Non-pigmented ciliary epithelial cell (primary cell): ENCODE measurements around the gene ARMC8.

Experiments
- DNase-seq: peaks from one replicate; pipeline ENCODE4 v3.0.0-alpha.2; 2010; ENCODE audit warnings: low read depth

The ARMC8 gene

GRCh38 chr3:138197524-138197923 is 10.4 kb downstream of the ARMC8 start:
- no peak for DNase-seq

- no peak for DNase-seq
Observed at GRCh38 chr3:138199851-138200250, 12.8 kb downstream of the ARMC8 start.

DNA sequence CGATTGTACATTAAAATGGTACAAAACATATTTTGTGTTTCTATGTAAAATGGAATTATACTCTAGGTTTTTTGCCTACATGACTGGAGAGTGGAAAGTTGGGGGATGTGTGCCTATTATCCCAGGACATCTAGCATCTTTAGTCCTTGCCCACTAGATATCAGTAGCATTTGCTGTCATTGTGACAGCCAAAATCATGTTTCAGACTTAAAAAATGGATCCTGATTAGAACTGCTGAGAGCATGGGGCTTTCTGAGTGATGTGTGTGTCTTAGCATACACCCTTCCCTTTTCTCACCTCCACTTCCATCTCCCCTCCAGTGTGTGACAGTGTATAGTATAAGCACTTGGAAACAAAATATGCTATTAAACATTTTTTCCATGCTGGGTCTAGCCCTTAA is 13.3 kb downstream of the ARMC8 start:
- no peak for DNase-seq

- no peak for DNase-seq
Observed at GRCh38 chr3:138202945-138203701, 16.0 kb downstream of the ARMC8 start.

DNA sequence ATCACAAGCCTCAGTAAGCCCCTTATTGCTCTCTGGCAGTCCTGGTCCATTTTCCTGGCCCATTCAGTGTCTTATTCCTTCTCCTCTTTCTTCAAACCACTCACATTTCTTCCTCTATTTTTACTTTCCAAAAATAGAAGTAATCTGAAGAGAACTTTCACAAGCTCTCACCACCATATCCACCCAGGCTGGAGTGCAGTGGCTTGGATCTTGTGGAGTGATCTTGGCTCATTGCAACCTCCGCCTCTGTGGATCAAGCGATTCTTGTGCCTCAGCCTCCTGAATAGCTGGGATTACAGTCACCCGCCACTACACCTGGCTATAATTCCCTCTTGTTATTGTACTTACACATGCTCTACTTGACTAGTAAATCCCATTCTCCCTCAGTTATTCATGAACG is 16.8 kb downstream of the ARMC8 start:
- no peak for DNase-seq

- no peak for DNase-seq
Observed at GRCh38 chr3:138205527-138205926, 18.4 kb downstream of the ARMC8 start.

GRCh38 chr3:138206196-138206595 is 19.1 kb downstream of the ARMC8 start:
- DNase-seq = no peak

GRCh38 chr3:138210528-138210927 is 23.4 kb downstream of the ARMC8 start:
- DNase-seq = no peak

GRCh38 chr3:138213398-138214085 is 26.4 kb downstream of the ARMC8 start:
- DNase-seq = no peak

DNA sequence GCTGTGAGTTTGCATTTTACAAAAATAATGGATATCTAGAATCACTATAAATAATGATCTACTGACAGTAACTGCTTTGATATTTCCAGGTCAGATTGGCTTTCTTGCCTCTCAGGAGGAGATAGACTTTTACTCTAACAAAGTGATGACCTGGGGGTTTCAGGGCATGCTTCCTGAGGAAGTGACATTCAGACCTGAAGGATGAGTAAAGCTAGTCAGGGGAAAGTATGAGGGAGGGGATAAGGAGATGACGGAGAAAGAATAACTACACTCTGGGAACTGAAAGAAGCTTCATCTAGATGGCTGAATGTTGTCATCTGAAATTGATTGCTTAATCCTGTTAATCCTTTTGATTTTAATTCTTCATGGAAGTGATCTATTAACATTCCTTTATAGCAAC is 32.2 kb downstream of the ARMC8 start:
- DNase-seq = peak; percentile 9

DNA sequence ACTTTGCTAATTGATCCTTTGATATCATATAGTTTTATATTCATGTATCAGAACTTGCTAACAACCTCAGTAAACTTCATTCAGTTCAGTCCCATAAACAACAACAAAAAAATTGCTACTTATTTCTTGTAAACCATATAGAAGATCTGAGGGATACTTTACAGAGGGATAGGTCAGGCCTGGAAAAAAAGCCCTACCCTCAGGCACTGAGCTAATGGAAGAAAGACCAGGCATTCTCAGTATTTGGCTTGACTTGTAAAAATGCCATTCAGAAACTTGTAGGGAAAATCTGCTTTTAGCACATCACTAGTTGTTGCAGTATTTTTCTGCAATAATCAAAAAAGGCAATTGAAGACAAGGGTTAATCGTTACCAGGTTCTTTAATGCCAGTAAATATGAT is 33.1 kb downstream of the ARMC8 start:
- DNase-seq = no peak

- DNase-seq = no peak
Observed at GRCh38 chr3:138220788-138221187, 33.7 kb downstream of the ARMC8 start.

DNA sequence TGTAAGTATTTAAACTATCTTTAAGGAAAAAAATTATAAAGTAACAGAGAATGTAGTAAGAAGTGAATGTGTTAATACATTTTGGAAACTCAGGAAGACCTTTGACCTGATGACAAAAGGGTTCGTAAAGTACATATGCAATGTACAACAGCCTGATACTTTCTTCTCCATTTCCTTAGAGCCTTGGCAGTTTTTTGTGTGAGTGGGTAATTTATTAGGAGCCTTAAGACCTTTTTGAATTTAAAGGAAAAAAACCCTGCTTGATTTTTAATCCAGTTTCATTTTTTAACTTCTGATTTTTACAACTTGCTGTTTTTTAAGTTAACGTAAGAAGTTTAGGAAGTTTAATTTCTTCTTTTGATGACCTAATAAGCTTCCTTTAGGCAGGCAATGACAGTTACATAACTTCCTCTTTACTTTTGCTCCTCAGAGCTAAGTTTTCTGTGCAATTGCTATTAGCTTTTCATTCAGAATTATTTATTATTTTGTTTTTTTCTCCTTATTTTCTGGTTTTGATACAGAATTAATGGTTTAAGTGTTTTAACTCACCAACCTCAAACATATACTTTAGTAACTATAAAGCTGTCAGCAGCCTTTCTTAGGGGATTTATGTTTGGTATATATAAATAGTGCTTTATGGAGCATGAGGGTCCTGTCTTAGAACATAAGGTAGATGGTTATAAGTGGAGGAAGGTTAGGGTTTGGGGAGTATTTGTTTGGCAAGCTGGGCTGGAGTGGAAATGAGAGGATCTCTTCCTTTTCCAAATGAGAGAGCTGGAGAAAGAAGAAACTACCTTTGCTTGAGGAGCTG is 35.2 kb downstream of the ARMC8 start:
- DNase-seq = no peak

- no peak for DNase-seq
Observed at GRCh38 chr3:138222942-138223287, 35.8 kb downstream of the ARMC8 start.

DNA sequence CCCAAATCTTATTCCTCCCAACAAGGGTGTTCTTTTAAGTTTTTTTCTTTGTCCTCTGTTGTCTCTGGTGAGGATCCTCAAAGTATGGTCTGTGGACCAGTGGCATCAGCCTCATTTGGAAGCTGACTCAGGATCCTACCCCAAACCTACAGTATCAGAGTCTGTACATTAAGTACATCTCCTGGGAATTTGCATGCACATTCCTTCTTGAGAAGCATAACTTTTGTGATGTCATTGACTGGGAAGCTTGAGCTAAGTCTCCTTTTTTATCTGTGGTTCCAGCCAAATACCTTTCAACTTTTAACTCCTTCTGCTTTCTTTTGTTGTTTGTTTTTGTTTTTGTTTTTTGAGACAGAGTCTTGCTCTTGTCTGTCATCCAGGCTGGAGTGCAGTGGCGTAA is 40.5 kb downstream of the ARMC8 start:
- peak; percentile 76 for DNase-seq

DNA sequence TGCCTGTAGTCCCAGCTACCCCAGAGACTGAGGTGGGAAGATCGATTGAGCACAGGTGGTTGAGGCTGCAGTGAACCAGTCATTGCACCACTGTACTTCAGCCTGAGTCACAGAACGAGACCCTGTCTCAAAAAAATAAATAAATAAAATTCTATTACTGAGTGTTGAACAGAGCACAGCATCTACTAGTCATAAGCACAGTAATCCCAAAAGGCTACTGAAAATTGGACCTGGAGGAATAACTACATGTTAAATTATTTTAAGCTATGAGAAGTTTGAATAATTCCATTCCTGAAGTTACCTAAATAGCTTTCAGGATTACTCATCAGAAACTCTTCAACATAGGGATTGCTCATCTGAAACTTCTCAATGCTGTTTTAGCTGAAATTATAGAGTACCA is 43.4 kb downstream of the ARMC8 start:
- no peak for DNase-seq

- no peak for DNase-seq
Observed at GRCh38 chr3:138232705-138233364, 45.7 kb downstream of the ARMC8 start.

GRCh38 chr3:138234401-138235179 is 47.5 kb downstream of the ARMC8 start:
- no peak for DNase-seq

DNA sequence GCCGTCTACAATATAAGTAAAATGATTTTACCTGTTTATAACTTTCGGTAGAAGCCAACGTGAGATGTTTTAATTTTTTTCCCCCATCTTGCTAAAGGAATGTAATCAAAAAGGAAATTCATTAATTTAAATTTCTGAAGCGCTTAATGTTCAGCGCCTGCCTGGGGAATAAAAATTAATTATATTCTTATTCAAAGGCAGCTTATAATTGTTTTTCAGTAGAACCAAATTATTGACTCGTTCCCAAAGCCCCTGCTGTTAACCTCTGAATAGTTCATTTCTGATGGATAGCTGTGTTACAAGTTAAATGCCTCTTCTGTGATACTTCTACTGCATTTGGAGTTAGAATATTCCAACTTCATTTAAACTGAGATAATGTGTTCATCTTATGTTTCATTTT is 51.6 kb downstream of the ARMC8 start:
- DNase-seq = no peak

- DNase-seq = no peak
Observed at GRCh38 chr3:138241061-138241460, 54.0 kb downstream of the ARMC8 start.

DNA sequence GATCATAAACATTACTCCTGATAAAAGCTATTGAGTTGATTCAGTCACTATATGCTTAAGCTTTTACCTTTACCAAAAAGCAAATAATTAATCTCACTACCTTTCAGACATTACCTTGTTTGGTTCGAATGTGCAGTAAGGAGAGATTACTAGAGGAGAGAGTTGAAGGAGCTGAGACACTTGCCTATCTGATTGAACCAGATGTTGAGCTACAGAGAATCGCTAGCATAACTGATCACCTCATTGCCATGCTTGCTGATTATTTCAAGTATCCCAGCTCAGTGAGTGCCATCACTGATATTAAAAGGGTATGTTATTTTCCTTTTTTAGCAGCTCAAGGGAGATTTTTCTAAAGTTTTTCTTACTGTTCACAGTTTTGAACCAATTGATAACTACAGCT is 54.6 kb downstream of the ARMC8 start:
- DNase-seq = no peak

- no peak for DNase-seq
Observed at GRCh38 chr3:138242466-138242865, 55.4 kb downstream of the ARMC8 start.
